Measurements from ENCODE around the gene CDH7. TPM values are rescaled to one million over a fixed set of nuclear protein-coding genes. Genes with fewer than 3 reads are reported as not detected.

The CDH7 gene
- total and polyA plus RNA-seq, 2 of the 13 experiments (the other 11 are each of a cell fraction or from before 2014, with no cell fraction given), result not detected

DNA sequence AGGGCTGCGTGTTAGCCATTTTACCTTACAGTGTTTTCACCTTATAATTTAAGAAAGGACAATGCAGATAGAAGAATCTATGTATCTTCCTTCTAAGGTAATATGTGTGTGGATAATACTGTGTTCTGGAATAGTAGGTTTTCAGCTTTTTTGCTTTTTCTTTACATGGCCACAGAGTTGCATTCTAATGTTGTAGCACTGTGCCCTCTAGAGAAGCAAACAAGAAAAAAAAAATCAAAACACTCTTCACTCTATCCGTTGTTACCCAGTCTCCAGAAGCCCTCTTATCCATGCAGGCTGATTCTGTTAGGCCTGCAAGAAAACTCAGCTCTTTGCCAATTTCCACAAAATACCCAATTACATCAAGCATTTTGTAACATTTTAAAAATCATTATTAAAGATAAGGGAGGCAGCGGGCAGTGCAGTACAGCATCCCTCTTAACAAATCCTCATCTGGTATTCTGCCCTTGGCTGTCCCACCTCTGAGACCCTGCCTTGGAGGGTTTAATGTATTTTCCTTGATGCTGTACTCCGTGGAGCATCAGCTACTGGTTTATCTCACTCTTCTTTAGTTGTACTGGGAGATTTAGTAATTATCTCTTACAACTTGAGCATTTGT lies 41.8 kb downstream of the CDH7 start:
- no peak for DNase-seq (ENCODE audit: low spot score)
- TF ChIP-seq ZFY (CRISPR knock-in tag; IDR thresholded peaks at IDR 0.05) (no peak), MTF1 (CRISPR knock-in tag; IDR thresholded peaks at IDR 0.05) (no peak), AHR (CRISPR knock-in tag; IDR thresholded peaks at IDR 0.05) (no peak), HOXA7 (CRISPR knock-in tag; IDR thresholded peaks at IDR 0.05) (no peak), TARDBP (CRISPR knock-in tag; IDR thresholded peaks at IDR 0.05) (no peak), ZNF546 (CRISPR knock-in tag; conservative IDR thresholded peaks at IDR 0.05) (no peak), RBAK (CRISPR knock-in tag; IDR thresholded peaks at IDR 0.05) (no peak)
- TF ChIP-seq, protein P1, sequence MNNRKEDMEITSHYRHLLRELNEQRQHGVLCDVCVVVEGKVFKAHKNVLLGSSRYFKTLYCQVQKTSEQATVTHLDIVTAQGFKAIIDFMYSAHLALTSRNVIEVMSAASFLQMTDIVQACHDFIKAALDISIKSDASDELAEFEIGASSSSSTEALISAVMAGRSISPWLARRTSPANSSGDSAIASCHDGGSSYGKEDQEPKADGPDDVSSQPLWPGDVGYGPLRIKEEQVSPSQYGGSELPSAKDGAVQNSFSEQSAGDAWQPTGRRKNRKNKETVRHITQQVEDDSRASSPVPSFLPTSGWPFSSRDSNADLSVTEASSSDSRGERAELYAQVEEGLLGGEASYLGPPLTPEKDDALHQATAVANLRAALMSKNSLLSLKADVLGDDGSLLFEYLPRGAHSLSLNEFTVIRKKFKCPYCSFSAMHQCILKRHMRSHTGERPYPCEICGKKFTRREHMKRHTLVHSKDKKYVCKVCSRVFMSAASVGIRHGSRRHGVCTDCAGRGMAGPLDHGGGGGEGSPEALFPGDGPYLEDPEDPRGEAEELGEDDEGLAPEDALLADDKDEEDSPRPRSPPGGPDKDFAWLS (CRISPR knock-in tag; IDR thresholded peaks at IDR 0.05; ENCODE audit: borderline replicate concordance), result no peak
- TF ChIP-seq, protein P2, sequence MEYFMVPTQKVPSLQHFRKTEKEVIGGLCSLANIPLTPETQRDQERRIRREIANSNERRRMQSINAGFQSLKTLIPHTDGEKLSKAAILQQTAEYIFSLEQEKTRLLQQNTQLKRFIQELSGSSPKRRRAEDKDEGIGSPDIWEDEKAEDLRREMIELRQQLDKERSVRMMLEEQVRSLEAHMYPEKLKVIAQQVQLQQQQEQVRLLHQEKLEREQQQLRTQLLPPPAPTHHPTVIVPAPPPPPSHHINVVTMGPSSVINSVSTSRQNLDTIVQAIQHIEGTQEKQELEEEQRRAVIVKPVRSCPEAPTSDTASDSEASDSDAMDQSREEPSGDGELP (IDR thresholded peaks at IDR 0.05; ENCODE audit: borderline replicate concordance, low read depth), result no peak
- Histone ChIP-seq H3K4me2 (ENCODE audit: low read depth, low read length) (no peak overlapping the region), H3K79me2 (ENCODE audit: insufficient read depth, low read length) (no peaks in the 10 kb centered on the region), H3K27me3 (ENCODE audit: control insufficient read depth in 1 of 2, insufficient read depth in 2 of 2, low read length in 2 of 2) (no peaks in the 10 kb centered on the region), H4K20me1 (ENCODE audit: insufficient read depth, low read length) (no peaks in the 10 kb centered on the region), H3K9ac (ENCODE audit: insufficient read depth, low read depth, low read length) (no peak overlapping the region), H3K4me1 (ENCODE audit: insufficient read depth, low read length) (no peaks in the 10 kb centered on the region), H2AFZ (ENCODE audit: low read length) (no peak overlapping the region), H3K36me3 (replicated peaks in 1 of 2; ENCODE audit: control insufficient read depth in 1 of 2, insufficient read depth in 2 of 2, low read length in 2 of 2) (no peaks in the 10 kb centered on the region), H3K27ac (ENCODE audit: extremely low read length, insufficient read depth, low read length) (no peak overlapping the region), H3K4me3 (replicated peaks in 1 of 3; ENCODE audit: insufficient read depth in 1 of 3, low read depth in 2 of 3, low read length in 3 of 3) (no peak overlapping the region), H3K9me3 (ENCODE audit: low read length) (no peaks in the 10 kb centered on the region)
- in situ Hi-C loops (cut with HindIII; ENCODE audit: extremely low pct_ligation_motif_present, low pct_unique_long_range_greater_than_20kb) (no loop called here), intact Hi-C loops (cut with micrococcal nuclease; ENCODE audit: unreplicated experiment) (no loop called here)
- ChIA-PET CTCF (ENCODE audit: low intra/inter-chr PET ratio, low total read pairs) (no interaction called here), POLR2A (no interaction called here)
- FAIRE-seq, result no peak
- no TSS peak for BruUV-seq (replicated peaks)
- no peak for ATAC-seq
- WGBS (ENCODE audit: low lambda C conversion rate), result 0% methylated on average over 4 of the region's 4 CpGs

All from HepG2 (cell line).